Measurements from ENCODE around the gene IPO5.

The IPO5 gene

DNA sequence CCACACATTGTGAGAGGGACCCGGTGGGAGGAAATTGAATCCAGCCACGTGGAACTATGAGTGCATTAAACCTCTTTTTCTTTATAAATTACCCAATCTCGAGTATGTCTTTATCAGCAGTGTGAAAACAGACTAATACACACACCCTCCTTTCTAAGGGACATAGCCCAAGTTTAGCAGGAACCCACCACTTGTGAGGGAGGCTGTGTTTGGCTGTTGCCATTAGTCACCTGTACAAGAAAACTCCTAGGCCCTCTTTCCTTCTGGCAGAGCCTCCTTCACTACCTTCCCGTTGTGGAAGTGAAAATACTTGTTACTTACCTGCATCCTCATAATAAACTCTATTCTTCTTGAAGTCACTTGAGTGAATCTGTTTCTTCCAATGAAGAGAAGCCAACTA lies 113.2 kb downstream of the IPO5 start:
- no peak for DNase-seq

DNA sequence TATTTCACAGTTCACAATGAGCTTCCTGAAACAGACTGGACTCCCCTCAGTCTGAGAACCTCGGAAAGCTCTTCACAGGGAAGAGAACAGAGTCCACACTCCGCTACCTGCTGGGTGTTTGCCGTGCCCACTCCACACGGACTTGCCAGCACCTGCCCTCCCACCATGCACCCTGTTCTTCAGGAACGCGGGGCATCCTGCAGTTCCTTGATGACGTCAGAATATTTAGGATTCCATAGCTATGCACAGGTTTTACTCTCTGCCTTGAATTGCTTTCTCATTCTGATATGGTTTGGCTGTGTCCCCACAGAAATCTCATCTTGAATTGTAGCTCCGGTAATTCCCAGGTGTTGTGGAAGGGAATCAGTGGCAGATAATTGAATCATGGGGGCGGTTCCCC lies 115.0 kb downstream of the IPO5 start:
- no peak for DNase-seq

DNA sequence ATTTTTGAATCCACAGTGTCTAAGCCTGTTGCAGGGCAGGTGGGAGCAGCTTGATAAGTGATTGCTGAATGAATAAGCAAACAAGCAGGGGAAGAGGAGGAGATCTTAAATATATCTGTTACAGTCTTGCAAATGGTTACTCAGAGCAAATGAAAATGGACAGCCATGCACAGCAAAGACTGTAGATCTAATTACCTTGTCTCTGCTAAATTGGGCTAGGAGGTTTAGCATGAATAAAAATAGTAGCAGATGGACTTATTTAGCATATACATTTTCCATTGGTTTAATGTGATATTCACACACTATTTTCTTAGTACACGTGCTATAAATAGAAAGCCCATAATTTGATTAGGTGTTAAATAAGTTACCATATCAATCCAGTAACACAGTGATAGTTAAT lies 116.5 kb downstream of the IPO5 start:
- no peak for DNase-seq

DNA sequence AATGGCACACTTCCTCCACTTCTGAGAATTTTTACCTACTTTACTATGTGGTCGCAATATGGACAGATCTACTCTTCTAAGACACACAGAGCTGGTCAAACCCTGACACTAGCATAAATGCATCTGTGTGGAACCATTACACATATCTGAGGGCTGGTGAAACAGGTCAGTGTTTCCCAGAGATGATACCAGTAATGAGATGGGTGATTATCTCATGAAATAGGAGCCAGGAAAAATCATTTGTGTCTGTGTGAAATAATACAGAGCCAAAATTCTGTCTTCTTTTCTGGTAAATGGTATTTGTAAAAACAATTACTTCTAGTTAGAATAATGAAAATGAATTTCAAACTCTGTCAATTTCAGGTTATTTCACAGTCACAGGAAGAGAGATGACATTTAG lies 117.8 kb downstream of the IPO5 start:
- no peak for DNase-seq

DNA sequence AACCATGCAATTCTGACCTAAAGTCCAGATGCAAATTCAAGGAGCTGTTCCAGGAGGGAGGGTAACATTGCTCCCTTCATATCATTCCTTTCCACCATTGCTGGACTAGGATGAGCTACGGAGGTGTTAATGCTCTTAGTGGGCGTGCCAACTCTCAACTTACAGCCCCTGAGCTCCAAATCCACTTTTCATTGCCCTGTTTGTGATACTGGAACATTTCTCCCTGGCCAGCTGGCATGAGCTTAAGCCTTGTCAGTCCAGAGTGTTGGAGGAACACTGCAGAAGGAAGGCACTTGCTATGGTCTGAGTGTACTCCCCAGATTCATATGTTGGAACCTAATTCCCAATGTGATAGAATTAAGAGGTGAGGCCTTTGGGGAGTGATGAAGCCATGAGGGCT lies 119.0 kb downstream of the IPO5 start:
- DNase-seq: no peak
